A673 (cell line): ENCODE results near the gene CDH23. TPM values are rescaled to one million over a fixed set of nuclear protein-coding genes. Genes with fewer than 3 reads are reported as not detected.
A peak's percentile ranks its signal among the peaks of the same experiment; 100 is the strongest.

Experiments
- BruUV-seq: library from RNA; stranded (reverse); fragments of 400-500 nt; replicated peaks from 2 replicates; lab custom pipeline; 2021; lab: Mats Ljungman, UMichigan
- CTCF ChIA-PET: fragments of 300-600 bp; sonication (Branson Sonifier 250); formaldehyde crosslinking; loops from one replicate; lab custom pipeline; 2022; ENCODE audit warnings: antibody characterized with exemption; lab: Charles Lee
- POLR2A ChIA-PET: fragments of 300-600 bp; sonication (Branson Sonifier 250); formaldehyde crosslinking; loops from one replicate; lab custom pipeline; 2022; ENCODE audit warnings: antibody characterized with exemption; ENCODE audit not compliant: low non-redundant PET; lab: Charles Lee
- DNase-seq: peaks from one replicate; pipeline ENCODE4 v3.0.0-alpha.2; 2015; ENCODE audit warnings: low spot score
- H3K27ac ChIP-seq: fragments of 200-600 bp; sonication (generic); 2 replicates; pipeline ENCODE4 v1.5.1; 2016; ENCODE audit warnings: mixed run types, low read depth, mild to moderate bottlenecking, mixed read lengths, antibody characterized with exemption, low read length; ENCODE audit not compliant: poor library complexity, severe bottlenecking
- H3K27me3 ChIP-seq: fragments of 200-600 bp; sonication (generic); replicated peaks from 2 replicates; pipeline ENCODE4 v1.6.1; 2017; ENCODE audit warnings: mixed run types, low read depth, mild to moderate bottlenecking, mixed read lengths, antibody characterized with exemption, low read length; ENCODE audit not compliant: insufficient read depth, poor library complexity
- H3K36me3 ChIP-seq: fragments of 200-600 bp; sonication (generic); 2 replicates; pipeline ENCODE4 v1.6.1; 2016; ENCODE audit warnings: mixed run types, mild to moderate bottlenecking, mixed read lengths, antibody characterized with exemption, low read length; ENCODE audit not compliant: insufficient read depth, poor library complexity, severe bottlenecking
- H3K4me1 ChIP-seq: fragments of 200-600 bp; sonication (generic); 2 replicates; pipeline ENCODE4 v1.6.1; 2017; ENCODE audit warnings: mixed run types, mild to moderate bottlenecking, mixed read lengths, antibody characterized with exemption, low read length; ENCODE audit not compliant: insufficient read depth, poor library complexity, severe bottlenecking
- H3K4me3 ChIP-seq: fragments of 200-600 bp; sonication (generic); 2 replicates; pipeline ENCODE4 v1.5.1; 2016; ENCODE audit warnings: low read depth, mixed run types, mild to moderate bottlenecking, mixed read lengths, low read length; ENCODE audit not compliant: poor library complexity, severe bottlenecking
- H3K9me3 ChIP-seq: fragments of 200-600 bp; sonication (generic); 2 replicates; pipeline ENCODE4 v1.6.1; 2016; ENCODE audit warnings: mixed run types, low read depth, mild to moderate bottlenecking, mixed read lengths, antibody characterized with exemption, low read length; ENCODE audit not compliant: poor library complexity, severe bottlenecking
- EZH2 ChIP-seq: fragments of 200-600 bp; sonication (generic); IDR thresholded peaks from 2 replicates; pipeline ENCODE4 v1.6.1; 2017; ENCODE audit warnings: borderline replicate concordance, low read depth, mild to moderate bottlenecking, mixed read lengths, antibody characterized with exemption, low read length; ENCODE audit not compliant: poor library complexity, severe bottlenecking
- intact Hi-C: fragments of 100-400 bp; cut with micrococcal nuclease; formaldehyde crosslinking; loops from one replicate; pipeline ENCODE4 v1.10.0; 2022; ENCODE audit not compliant: unreplicated experiment
- total RNA-seq: library from RNA; stranded (reverse); gene quantifications from 2 replicates; pipeline ENCODE4 v1.2.3, GENCODE V29; 2021
- TF ChIP-seq, protein P1 (sequence below): fragments of 300-800, 200-600 bp; sonication (generic); conservative IDR thresholded peaks from 2 replicates; pipeline ENCODE4 v1.5.1; 2017; ENCODE audit warnings: low read depth, mild to moderate bottlenecking, antibody characterized with exemption, low read length, moderate library complexity, mixed read lengths

CDH23 gene
- total RNA-seq, 1 experiment from 2014 or later = 49.7 TPM

DNA sequence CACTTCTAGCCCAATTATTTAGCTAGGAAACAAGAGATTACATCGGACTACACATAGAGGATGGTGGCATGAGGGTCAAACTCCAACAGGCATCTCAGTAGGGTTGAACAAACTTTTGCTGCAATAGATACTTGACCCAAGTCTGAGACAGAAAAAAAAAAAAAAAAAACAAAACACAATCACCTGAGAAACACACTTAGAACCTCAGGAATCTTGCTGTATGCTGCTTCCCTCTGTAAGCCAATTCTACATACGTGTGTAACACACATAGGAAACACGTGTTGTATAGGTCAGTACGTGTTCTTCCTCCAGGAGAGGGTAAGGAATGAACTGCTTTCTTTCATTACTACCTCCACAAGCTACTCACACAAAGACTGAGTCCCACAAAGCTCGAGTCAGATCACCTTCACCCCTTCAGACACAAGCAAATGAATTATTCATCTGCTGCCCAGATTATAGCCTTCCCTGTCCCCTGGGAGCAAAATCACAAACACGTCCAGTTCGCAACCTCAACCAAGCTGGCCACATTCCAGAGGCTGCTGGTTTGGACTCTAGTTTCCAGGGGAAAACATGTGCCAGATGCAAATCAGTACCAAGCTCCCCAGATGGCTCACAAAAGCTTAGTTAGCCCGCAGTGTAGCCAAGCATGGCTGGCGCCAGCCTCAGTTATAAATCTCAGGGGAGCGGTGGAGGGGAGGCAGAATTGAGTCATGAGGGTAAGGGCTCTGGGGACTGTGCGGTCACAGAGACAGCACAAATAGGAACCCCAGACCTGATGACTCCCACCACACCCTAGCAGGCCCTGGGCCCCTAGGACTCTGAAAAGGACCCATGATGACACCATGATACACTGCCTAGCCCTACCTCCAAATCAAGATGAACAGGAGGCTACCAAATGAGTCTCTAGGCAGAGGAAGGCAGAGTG is 439.2 kb downstream of the CDH23 start:
- DNase-seq = peak; percentile 90
- POLR2A ChIA-PET = no interaction called here
- H3K9me3 ChIP-seq = no peaks in the 10 kb centered on the region
- CTCF ChIA-PET = interaction anchor here (1.3 kb wide), 1 partner anchor 60 kb away, joined by 13 read pairs; no protein-coding TSS in a partner anchor
- peaks cover 56% of the 10 kb centered on the region for H3K4me1 ChIP-seq
- H3K36me3 ChIP-seq = peaks cover 15% of the 10 kb centered on the region
- intact Hi-C loops = loop anchor here (2.0 kb wide), 1 partner anchor 61 kb away; no protein-coding TSS in a partner anchor
- no peak overlapping the region for H3K4me3 ChIP-seq
- TF ChIP-seq, protein P1, sequence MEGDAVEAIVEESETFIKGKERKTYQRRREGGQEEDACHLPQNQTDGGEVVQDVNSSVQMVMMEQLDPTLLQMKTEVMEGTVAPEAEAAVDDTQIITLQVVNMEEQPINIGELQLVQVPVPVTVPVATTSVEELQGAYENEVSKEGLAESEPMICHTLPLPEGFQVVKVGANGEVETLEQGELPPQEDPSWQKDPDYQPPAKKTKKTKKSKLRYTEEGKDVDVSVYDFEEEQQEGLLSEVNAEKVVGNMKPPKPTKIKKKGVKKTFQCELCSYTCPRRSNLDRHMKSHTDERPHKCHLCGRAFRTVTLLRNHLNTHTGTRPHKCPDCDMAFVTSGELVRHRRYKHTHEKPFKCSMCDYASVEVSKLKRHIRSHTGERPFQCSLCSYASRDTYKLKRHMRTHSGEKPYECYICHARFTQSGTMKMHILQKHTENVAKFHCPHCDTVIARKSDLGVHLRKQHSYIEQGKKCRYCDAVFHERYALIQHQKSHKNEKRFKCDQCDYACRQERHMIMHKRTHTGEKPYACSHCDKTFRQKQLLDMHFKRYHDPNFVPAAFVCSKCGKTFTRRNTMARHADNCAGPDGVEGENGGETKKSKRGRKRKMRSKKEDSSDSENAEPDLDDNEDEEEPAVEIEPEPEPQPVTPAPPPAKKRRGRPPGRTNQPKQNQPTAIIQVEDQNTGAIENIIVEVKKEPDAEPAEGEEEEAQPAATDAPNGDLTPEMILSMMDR = no peak
- TF ChIP-seq EZH2 = no peak
- BruUV-seq = no TSS peak
- H3K27me3 ChIP-seq = no peaks in the 10 kb centered on the region
- H3K27ac ChIP-seq = peak overlapping the region; percentile 78

DNA sequence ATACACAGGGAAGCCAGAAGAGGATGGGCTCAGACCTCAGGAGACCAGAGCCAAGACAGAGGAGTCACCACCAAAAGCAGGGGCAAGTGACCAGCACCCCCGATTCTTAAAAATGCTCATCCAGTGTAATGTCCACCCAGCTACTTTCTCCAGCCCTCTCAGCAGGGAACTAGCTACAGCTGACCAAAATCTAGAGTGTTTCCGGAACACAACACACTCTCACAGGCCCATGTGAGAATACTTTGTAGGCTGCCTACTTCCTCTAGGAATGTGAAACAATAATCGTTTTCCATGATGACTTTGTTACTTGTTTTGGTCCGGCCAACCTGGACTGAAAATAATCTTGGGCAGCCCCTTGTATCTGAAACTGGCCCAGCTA is 439.9 kb downstream of the CDH23 start:
- DNase-seq = no peak
- Histone ChIP-seq H3K27me3 (no peaks in the 10 kb centered on the region), H3K4me3 (no peak overlapping the region), H3K36me3 (peaks cover 8% of the 10 kb centered on the region), H3K4me1 (peaks cover 61% of the 10 kb centered on the region), H3K27ac (peak overlapping the region; percentile 78), H3K9me3 (no peaks in the 10 kb centered on the region)
- ChIA-PET CTCF (interaction anchor here (0.6 to 1.3 kb wide), 2 partner anchors 60 to 66 kb away, joined by 3 to 13 read pairs (median 11); no protein-coding TSS in a partner anchor), POLR2A (no interaction called here)
- BruUV-seq = no TSS peak
- TF ChIP-seq, protein P1 = no peak
- TF ChIP-seq EZH2 = no peak
- intact Hi-C loops = loop anchor here (2.0 kb wide), 1 partner anchor 60 kb away; no protein-coding TSS in a partner anchor

DNA sequence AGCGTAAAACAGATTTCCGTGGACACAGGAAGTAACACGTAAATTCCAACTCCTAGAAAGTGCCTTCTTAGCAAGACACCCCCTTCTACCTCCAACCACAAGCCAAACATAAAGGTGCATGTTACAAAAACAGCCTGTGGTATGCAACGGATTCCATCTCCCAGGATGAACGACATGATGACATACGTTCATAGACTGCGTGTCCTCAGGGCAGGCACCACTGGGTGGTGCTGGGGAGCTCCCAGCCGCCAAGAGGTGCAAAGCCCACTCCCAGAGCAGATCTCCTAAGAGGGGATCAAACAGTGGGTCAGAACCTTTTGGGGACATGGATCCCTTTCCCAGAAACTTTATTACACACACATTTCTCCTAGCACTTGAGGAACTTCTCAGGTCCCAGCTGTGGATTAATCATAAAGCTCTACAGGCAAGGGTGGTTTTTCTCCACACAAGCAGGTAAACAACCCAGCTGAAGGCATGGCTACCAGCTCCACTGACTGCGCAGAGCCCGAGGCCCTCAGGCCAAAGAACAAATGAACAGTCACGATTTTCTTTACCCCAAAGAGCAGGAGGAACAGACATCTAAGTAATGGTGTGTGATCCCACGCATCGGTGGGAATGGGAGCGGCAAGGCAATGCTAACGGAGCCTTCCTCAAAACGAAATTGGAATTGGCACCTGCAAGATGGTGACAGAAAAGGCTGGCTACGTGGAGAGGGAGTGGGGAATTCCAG is 440.5 kb downstream of the CDH23 start:
- ChIA-PET POLR2A (no interaction called here), CTCF (interaction anchor here (0.6 to 1.0 kb wide), 3 partner anchors 9 to 65 kb away, joined by 3 to 11 read pairs (median 3); no protein-coding TSS in a partner anchor)
- Histone ChIP-seq H3K27me3 (no peaks in the 10 kb centered on the region), H3K4me1 (peaks cover 61% of the 10 kb centered on the region), H3K4me3 (no peak overlapping the region), H3K27ac (peak overlapping the region; percentile 78), H3K36me3 (peaks cover 1% of the 10 kb centered on the region), H3K9me3 (no peaks in the 10 kb centered on the region)
- peak; percentile 69 for DNase-seq
- no peak for TF ChIP-seq EZH2
- TF ChIP-seq, protein P1 = peak; percentile 80
- no TSS peak for BruUV-seq
- intact Hi-C loops = loop anchor here (2.0 kb wide), 1 partner anchor 60 kb away; no protein-coding TSS in a partner anchor
